Left lung (tissue), 10 donors: Measurements from ENCODE around the gene NHERF2. TPM values are rescaled to one million over a fixed set of nuclear protein-coding genes. Genes with fewer than 3 reads are reported as not detected.
"Not testable (repeated sequence)": the region's sequence is repeated elsewhere in the genome, so short reads cannot be mapped to it uniquely, and the experiment has no call there.

Experiments used
- ATAC-seq: fragments of 200-7000 bp; cut with Tn5 transposase; one replicate; pipeline ENCODE4 v1.9.1; 2020; ENCODE audit warnings: moderate library complexity
- DNase-seq, 4 donors: peaks; one replicate each; pipeline ENCODE4 v3.0.0-alpha.2; 2013 to 2020
- H3K27ac ChIP-seq, 2 donors: fragments of 200-600 bp; sonication (generic) in 1 of 2; one replicate each; pipeline versions ENCODE4 v1.5.0 to v1.8.0; 2020 to 2021
- H3K27me3 ChIP-seq, 2 donors: fragments of 200-600 bp; sonication (generic) in 1 of 2; one replicate each; pipeline versions ENCODE4 v1.5.0 to v1.8.0; 2020 to 2021
- H3K36me3 ChIP-seq, 2 donors: fragments of 200-600 bp; sonication (generic) in 1 of 2; one replicate each; pipeline versions ENCODE4 v1.5.0 to v1.8.0; 2020 to 2021
- H3K4me1 ChIP-seq, 2 donors: fragments of 200-600 bp; one replicate each; pipeline ENCODE4 v1.8.0; 2021
- H3K4me3 ChIP-seq, 2 donors: fragments of 200-600 bp; sonication (generic) in 1 of 2; one replicate each; pipeline versions ENCODE4 v1.5.0 to v1.8.0; 2020 to 2021; ENCODE audit warnings: mild to moderate bottlenecking in 1 of 2
- H3K9me3 ChIP-seq, 2 donors: fragments of 200-600 bp; sonication (generic) in 1 of 2; one replicate each; pipeline versions ENCODE4 v1.5.0 to v1.8.0; 2020 to 2021
- CTCF ChIP-seq, 2 donors: fragments of 200-600 bp; sonication (generic) in 1 of 2; IDR thresholded peaks; one replicate each; pipeline versions ENCODE4 v1.5.0 to v1.8.0; 2021; ENCODE audit warnings: antibody characterized with exemption in 2 of 2
- intact Hi-C, 2 donors: fragments of 100-400 bp; cut with DNase I; formaldehyde crosslinking; loops; one replicate each; pipeline versions ENCODE4 v1.11.2 to v1.14.2; 2022
- polyA plus RNA-seq, 6 donors: library from polyadenylated mRNA; unstranded; fragments of 120-200 nt; gene quantifications; one replicate each; pipeline ENCODE4 v1.2.1, GENCODE V29; 2013; ENCODE audit not compliant: insufficient read length in 6 of 6
- total RNA-seq, 2 donors: library from RNA; stranded (reverse); fragmentation: NEBNext Ultra II Directional; extraction: Animal tissue kit (Norgen Biotek cat#: 25700); gene quantifications; one replicate each; pipeline ENCODE4 v1.2.1, GENCODE V29; 2021
- donor health status: DM: no; HTN: yes; CAD: no.
- donor health status: DM: no; HTN: no; CAD: no.

The NHERF2 gene
- total and polyA plus RNA-seq, 8 donors = 68.1 to 349 (median 109) TPM

DNA sequence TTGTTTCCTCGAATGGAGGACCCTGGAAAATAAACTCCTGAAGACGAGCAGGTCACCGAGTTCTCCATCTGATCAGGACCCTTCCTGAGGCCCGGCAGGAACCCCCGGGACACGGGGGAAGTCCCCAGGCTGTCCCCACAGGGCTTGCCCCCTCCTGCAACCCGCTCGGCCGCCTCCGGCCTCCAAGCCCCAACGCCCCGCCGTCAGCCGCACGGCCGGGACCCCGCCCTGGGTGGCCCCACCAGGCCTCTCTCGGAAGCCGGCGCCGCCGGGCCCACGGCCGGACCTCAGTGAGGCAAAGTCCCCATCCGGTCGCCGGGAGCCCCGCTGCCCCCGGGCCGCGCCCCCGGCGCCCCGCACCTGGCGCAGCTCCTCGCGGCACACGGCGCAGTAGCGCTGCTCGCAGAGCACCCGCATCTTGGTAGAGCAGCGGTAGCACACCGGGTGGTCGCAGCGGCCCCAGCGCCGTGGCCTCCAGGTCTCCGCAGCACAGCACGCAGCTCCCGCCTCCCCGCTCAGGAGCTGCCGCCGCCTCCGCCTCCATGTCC is 17.5 kb upstream of the NHERF2 start:
- no peak for TF ChIP-seq CTCF (IDR thresholded peaks at IDR 0.05)
- no peaks in the 10 kb centered on the region for H3K27me3 ChIP-seq
- no peaks in the 10 kb centered on the region for H3K9me3 ChIP-seq
- ATAC-seq (peak; percentile 1), DNase-seq (peak in 1 of 4 donors; percentile 88)
- H3K36me3 ChIP-seq = no peaks in the 10 kb centered on the region
- H3K4me1 ChIP-seq = peaks cover 35 to 58% of the 10 kb centered on the region in 2 donors
- intact Hi-C loops = no loop called here
- peak overlapping the region; percentile 57 to 93 for H3K27ac ChIP-seq
- H3K4me3 ChIP-seq = peak overlapping the region; percentile 68 to 98

GRCh38 chr16:2009791-2010510 is 16.8 kb upstream of the NHERF2 start, which contains the start of gene ZNF598:
Gene ZNF598, minus strand, starts transcription at chr16:2009821.
- Histone ChIP-seq H3K27me3 (no peaks in the 10 kb centered on the region), H3K4me1 (peaks cover 33 to 51% of the 10 kb centered on the region in 2 donors), H3K27ac (peak within 1 kb of the TSS; percentile 83 to 93), H3K4me3 (peak within 1 kb of the TSS; percentile 68 to 98), H3K9me3 (no peaks in the 10 kb centered on the region), H3K36me3 (no peaks in the 10 kb centered on the region)
- DNase-seq (peak; percentile 84 to 95 (median 88)), ATAC-seq (peak; percentile 97)
- no peak for TF ChIP-seq CTCF (IDR thresholded peaks at IDR 0.05)
- intact Hi-C loops = no loop called here

- intact Hi-C loops, H3K27me3 ChIP-seq, H3K36me3 ChIP-seq, H3K27ac ChIP-seq, H3K4me3 ChIP-seq, H3K9me3 ChIP-seq, DNase-seq, ATAC-seq: not testable (repeated sequence)
- peaks cover 26 to 34% of the 10 kb centered on the region in 2 donors for H3K4me1 ChIP-seq
These were observed 15.0 kb upstream of the NHERF2 start for GRCh38 chr16:2011726-2012125.

DNA sequence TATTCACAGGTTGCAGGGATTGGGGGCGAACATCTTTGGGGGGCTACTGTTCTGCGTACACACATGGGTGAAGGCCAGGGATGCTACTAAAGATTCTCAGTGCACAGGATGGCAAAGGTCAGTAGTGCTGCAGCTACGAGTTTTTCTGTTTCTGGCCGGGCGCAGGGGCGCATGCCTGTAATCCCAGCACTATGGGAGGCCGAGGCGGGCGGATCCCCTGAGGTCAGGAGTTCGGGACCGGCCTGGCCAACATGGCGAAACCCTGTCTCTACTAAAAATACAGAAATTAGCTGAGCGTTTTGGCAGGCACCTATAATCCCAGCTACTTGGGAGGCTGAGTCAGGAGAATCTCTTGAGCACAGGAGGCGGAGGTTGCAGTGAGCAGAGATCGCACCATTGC is 13.2 kb upstream of the NHERF2 start:
- Histone ChIP-seq H3K4me3 (no peak overlapping the region), H3K27ac (no peak overlapping the region), H3K9me3 (no peaks in the 10 kb centered on the region), H3K27me3 (peaks cover 0 to 17% of the 10 kb centered on the region in 2 donors), H3K36me3 (no peaks in the 10 kb centered on the region), H3K4me1 (peaks cover 12 to 16% of the 10 kb centered on the region in 2 donors)
- TF ChIP-seq CTCF (IDR thresholded peaks at IDR 0.05) = no peak
- ATAC-seq (no peak), DNase-seq (peak in 1 of 4 donors; percentile 64)
- intact Hi-C loops = no loop called here

DNA sequence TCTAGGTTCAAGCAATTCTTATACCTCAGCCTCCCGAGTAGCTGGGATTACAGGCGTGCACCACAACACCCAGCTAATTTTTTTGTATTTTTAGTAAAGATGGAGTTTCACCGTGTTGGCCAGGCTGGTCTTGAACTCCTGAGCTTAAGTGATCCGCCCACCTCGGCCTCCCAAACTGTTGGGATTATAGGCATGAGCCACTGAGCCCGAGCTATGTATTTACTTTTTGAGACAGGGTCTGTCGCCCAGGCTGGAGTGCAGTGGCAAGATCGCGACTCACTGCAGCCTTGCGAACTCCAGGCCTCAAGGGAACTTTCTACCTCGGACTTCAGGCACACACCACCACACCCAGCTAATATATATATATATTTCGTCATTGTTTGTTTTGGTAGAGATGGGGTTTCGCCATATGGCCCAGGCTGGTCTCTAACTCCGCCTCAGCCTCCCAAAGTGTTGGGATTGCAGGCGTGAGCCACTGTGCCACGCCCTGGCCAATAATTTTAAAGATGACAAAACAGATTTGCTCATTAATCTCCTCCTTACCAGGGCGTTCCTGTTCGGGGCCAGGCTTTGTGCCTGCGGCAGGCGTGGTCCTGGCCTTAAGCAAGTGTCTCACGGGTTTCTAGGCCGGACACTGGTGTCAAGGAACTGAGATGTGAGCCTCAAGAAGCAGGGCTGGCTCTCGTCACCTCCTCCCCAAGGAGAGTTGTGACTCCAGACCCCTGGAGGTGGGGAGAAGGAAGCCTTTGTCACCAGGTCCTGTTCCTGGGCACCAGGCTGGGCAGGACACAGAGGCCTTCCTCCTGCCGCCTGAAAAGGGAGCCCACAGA is 11.4 kb upstream of the NHERF2 start:
- peak; percentile 55 for ATAC-seq
- intact Hi-C loops = no loop called here
- H3K27ac ChIP-seq = no peak overlapping the region

More for the DNA sequence above, 11.4 kb upstream of the NHERF2 start:
- no peaks in the 10 kb centered on the region for H3K36me3 ChIP-seq
- peaks cover 10 to 14% of the 10 kb centered on the region in 2 donors for H3K4me1 ChIP-seq
- TF ChIP-seq CTCF (IDR thresholded peaks at IDR 0.05) = no peak
- peaks cover 13 to 35% of the 10 kb centered on the region in 2 donors for H3K27me3 ChIP-seq
- no peak overlapping the region for H3K4me3 ChIP-seq
- DNase-seq = no peak
- no peaks in the 10 kb centered on the region for H3K9me3 ChIP-seq
